Measurements from ENCODE around the gene ADD2.

ADD2 gene

DNA sequence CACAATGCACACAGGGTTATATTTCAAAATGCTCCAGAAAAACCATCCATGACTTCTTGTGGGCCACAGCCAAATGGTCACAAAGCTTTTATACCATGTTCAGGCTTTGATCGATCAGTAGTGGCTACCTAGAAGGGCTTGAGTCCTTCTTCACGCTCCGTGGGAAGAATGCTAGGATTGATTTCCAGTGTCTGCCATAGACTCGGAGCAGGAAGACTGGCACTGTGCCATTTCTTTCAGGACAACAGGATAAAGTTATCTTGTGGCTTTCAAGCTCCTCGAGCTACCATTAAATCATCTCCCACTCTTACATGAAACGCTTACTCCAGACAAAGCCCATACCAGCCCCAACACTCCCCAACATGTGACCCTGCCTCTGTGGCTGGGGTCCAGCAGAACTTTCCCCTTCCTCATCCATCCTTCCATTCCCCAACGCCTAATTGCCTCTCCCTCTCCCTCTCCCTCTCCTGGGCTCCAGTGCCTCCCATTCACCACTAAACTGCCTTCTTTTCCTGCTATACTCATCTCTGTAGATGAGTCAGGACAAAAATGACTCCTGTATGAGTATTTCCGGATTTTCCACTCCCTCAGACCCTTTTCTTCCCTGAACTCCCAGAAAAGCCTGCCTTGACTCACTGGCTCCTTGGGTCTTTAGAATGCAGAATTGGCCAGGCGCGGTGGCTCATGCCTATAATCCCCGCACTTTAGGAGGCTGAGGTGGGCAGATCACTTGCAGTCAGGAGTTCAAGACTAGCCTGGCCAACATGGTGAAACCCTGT is 40.9 kb downstream of the ADD2 start:
- DNase-seq (ENCODE audit: low read depth in 2 of 3, low spot score in 1 of 3), result no peak

GRCh38 chr2:70725505-70725904 is 42.5 kb downstream of the ADD2 start:
- no peak for DNase-seq (ENCODE audit: low read depth in 2 of 3, low spot score in 1 of 3)

DNA sequence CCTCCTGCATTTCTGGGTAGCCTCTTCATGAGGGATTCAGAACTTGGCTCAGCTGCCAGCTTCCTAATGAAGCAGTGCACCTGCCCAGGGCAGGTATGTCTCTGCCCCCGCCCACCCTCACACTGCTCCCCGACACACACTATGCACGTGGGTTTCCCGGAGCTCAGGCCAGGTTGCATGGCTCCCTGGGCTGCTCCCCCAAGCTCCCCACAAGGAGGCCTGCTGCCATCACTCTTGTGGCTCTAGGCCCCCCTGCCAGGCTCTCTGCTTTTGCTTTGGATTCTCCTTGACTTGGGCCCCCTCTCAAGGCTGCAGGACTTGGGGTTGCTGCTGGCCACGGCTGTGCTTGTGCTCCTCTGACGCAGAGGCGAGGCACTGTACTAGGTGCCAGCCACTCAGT is 43.6 kb downstream of the ADD2 start:
- no peak for DNase-seq (ENCODE audit: low read depth in 2 of 3, low spot score in 1 of 3)

DNA sequence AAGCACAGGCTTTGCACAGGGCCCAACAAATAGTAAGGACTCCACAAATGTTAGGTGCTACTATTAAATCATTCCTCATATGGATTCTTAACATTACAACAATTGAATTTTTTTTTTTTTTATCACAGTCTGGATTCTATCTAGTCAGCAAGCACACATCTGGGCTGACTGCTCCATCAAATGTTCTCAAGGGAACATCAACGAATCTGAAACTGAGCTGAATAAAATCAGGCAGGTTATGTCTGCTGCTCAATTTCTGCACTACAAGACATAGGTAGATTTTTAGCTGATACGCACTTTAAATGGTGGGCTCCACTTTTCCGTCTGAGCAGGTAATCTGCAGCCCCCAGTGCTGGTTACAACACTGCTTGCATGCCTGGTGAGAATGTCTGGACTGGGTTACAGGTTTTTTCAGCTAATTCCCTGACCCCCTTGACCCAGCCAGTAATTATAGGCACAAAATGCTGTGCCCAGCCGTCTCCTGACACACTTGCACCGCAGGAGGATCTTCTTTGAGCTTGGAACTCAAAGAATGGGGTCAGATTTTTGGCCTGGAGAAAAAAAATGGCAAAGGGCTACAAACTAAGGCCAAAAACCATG is 44.6 kb downstream of the ADD2 start:
- no peak for DNase-seq (ENCODE audit: low read depth in 2 of 3, low spot score in 1 of 3)

- no peak for DNase-seq (ENCODE audit: low read depth in 2 of 3, low spot score in 1 of 3)
These were observed 47.9 kb downstream of the ADD2 start for GRCh38 chr2:70720124-70720523.

DNA sequence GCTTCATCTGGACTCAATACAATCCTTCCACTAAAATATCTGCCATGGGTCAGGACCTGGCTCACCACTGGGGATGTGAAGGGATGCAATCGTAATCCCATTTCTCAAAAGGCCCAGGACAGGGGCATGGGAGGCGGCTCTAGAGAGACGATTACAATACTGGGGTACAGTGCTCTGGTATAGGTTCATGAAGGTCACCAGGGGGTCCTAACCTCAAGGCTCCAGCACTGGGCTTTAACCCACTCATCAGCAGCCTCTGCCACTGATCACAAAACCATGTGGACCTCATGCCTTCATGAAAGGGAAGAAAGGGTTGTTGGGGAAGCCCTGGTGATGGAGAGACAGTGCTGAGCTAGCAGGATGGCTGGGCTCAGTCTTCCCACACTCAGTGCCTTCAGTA is 48.8 kb downstream of the ADD2 start:
- DNase-seq (ENCODE audit: low read depth in 2 of 3, low spot score in 1 of 3), result no peak

DNA sequence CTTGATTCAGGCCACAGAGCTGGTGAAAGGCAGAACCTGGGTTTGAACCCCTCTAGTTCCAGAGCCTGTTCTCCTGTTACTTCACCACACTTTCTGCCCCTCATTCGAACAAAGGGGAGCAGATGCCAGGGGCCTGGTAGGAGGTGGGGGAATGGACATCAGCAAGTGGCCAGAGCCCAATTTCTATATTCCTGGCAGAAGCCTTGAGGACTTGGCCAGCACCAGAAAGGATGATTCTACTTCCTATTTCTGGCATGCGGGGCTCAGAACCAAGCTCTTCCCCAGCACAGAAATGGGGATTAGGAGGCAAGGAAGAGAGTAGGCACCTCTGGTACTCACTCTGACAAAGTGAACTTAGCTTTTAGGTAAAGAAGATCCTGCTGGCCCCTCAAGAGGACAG is 49.3 kb downstream of the ADD2 start:
- no peak for DNase-seq (ENCODE audit: low read depth in 2 of 3, low spot score in 1 of 3)

DNA sequence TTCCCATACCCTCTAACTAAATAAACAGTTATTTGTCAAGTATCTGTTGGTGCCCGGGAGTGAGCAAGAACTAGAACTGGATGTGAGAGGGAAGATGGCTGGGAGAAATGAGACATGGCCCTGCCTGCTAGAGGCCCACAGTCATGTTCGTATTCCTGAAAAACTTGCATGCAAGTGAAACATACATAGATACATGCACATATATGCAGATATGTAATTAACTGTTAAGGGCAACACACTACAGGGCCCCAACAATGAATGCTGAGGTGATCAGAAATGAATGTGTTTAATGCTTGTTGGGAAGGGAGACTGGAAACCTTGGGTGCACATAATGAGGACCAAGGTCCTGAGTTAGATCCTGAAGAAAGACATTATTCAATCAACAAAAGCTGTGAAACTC is 49.8 kb downstream of the ADD2 start:
- no peak for DNase-seq (ENCODE audit: low read depth in 2 of 3, low spot score in 1 of 3)

- no peak for DNase-seq (ENCODE audit: low read depth in 2 of 3, low spot score in 1 of 3)
These were observed 50.5 kb downstream of the ADD2 start for GRCh38 chr2:70717431-70718038.

DNA sequence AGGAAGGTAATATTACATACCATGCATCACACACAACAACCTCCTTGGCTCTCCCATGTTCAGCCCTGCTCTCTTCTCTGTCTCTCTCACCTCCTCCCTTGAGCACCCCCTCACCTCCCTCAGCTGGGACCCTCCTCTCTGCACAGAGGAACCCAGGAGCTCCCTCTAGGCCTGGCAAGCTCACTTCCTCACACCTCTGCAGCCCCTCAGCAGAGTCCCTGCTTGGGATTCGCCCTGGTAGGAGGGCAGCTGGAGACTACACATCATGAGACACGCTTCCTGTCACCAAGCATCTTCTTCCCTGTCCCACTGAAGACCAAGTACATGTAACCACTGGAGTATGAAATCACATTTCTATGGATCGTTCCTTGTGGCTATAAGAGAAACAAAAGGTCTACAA is 51.0 kb downstream of the ADD2 start:
- DNase-seq (ENCODE audit: low read depth in 2 of 3, low spot score in 1 of 3), result no peak

DNA sequence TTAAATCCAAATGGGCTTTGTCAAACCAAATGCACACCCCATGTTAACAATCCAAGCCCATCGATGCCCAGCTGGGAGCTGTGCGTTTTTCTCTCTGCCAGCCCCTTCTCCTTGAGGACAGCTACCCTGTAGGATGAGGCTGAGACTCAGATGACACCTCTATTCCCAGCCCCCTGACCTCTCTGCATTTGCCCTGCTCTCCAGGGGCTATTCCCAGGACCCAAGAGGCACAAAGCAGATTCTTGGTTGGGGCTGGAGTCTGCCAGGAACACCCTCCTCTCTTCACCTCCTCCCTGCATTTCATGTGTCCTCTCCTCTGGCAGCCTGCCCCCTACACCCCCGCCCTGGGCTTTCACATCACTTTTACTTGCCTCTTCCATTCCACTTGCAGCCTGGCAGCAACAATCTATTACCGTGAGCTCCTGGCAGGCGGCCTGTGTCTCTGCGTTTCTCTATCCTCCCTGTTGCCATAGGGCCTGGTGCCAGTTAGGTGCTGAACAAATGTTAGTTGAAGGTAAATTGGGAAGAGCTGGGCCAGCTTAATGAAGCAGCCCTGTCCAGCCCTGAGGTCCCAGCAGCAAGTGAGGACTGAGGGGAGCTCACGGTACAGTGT is 51.8 kb downstream of the ADD2 start:
- DNase-seq (ENCODE audit: low read depth in 2 of 3, low spot score in 1 of 3), result no peak

- DNase-seq (ENCODE audit: low read depth in 2 of 3, low spot score in 1 of 3), result no peak
These were observed 52.7 kb downstream of the ADD2 start for GRCh38 chr2:70715071-70715985.

DNA sequence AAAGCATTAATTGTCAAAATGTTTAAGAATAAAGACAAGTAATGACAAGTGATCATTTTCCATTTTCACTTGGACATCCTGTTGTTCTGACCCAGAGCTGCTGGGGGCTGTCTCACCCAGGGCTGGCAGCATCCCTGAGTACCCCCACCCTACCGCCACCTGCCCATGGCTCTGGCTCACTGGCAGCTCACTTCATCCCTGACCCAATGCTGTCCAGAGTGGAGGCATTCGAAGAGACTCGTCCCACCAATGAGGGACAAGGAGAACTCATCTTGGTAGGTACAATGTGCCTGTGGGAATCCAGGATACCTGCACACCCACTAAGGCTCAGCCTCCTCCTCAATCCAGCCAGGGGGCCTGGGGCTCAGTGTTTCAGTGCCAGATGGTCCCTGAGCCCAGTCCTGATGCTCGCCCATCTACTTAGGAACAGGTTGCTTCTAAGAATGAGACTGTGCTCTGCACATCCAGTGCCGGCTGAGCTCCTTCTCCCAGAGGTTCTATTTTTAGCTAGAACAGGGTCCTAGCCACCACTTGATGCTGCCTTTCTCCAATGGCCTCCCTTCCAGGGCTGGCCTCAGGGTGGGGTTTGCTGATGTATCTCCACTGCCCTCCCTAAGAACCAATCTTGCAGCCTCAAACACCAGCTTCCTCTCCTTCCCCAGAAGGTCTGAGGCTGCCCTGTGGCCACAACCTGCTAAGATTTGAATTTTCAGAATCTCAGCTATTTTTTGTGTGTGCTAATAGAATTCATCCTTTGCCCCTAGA is 53.7 kb downstream of the ADD2 start:
- no peak for DNase-seq (ENCODE audit: low read depth in 2 of 3, low spot score in 1 of 3)

- no peak for DNase-seq (ENCODE audit: low read depth in 2 of 3, low spot score in 1 of 3)
These were observed 55.1 kb downstream of the ADD2 start for GRCh38 chr2:70712916-70713315.

GRCh38 chr2:70711191-70711590 is 56.8 kb downstream of the ADD2 start:
- DNase-seq (ENCODE audit: low read depth in 2 of 3, low spot score in 1 of 3), result no peak

DNA sequence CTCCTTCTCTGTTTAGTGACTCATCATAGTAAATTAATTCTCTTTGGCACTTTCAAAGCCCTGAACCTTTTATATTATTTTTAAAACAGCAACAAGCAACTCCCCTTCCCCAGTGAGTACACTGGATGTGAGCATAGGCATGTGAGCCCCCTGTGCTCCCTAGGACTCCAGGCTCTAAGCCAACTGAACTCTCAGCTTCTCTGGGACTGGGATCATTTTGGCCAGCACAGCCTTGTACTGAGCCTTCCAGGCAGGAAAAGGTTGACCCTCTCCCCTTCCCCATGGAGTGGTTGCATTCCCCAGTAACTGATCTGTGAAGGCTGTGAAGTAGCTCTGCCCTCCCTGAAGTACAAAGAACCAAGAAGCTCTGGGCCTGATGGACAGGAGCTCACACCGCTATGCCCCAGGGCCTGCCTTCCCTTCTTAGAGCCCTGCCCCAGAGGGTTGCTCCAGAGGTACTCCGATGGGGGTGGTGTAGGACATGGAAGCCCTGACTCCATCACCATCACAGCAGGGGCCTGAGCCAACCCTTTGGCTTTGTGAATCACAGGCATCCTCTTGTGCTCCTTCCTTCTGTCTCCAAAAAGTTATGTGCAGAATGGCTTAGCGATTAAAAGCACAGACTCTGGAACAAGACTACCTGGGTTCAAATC is 57.8 kb downstream of the ADD2 start:
- no peak for DNase-seq (ENCODE audit: low read depth in 2 of 3, low spot score in 1 of 3)

GRCh38 chr2:70709275-70710037 is 58.5 kb downstream of the ADD2 start:
- DNase-seq (ENCODE audit: low read depth in 2 of 3, low spot score in 1 of 3), result no peak

GRCh38 chr2:70708376-70709199 is 59.4 kb downstream of the ADD2 start:
- peak in 1 of 3 donors; percentile 23 for DNase-seq (ENCODE audit: low read depth in 2 of 3, low spot score in 1 of 3)
